PC-3 (cell line): ENCODE data around the gene BCR. TPM values are rescaled to one million over a fixed set of nuclear protein-coding genes. Genes with fewer than 3 reads are reported as not detected.

Experiments used
- ATAC-seq: fragments of 200-7000 bp; cut with Tn5 transposase; 2 replicates; pipeline ENCODE4 v1.9.1; 2020; ENCODE audit warnings: mild to moderate bottlenecking, moderate library complexity
- BruUV-seq: library from RNA; stranded (reverse); fragments of 400-500 nt; replicated peaks from 2 replicates; lab custom pipeline; 2021; lab: Mats Ljungman, UMichigan
- CTCF ChIA-PET: fragments of 300-600 bp; sonication (Branson Sonifier 250); formaldehyde crosslinking; loops from one replicate; lab custom pipeline; 2022; ENCODE audit warnings: antibody characterized with exemption; lab: Charles Lee
- POLR2A ChIA-PET: fragments of 300-600 bp; sonication (Branson Sonifier 250); formaldehyde crosslinking; loops from one replicate; lab custom pipeline; 2022; ENCODE audit warnings: antibody characterized with exemption; ENCODE audit not compliant: unreplicated experiment; lab: Charles Lee
- DNase-seq: peaks from one replicate; pipeline ENCODE4 v3.0.0-alpha.2; 2015
- H2AFZ ChIP-seq: fragments of 300-600 bp; sonication (generic); 2 replicates; pipeline ENCODE4 v1.6.0; 2016; ENCODE audit warnings: antibody characterized with exemption, low read length
- H3F3A ChIP-seq: fragments of 300-600 bp; sonication (generic); one replicate; pipeline ENCODE4 v1.6.0; 2017; ENCODE audit warnings: antibody characterized with exemption, low read length, control low read depth, mild to moderate bottlenecking; ENCODE audit not compliant: unreplicated experiment
- H3K27ac ChIP-seq: fragments of 300-600 bp; sonication (generic); 2 replicates; pipeline ENCODE4 v1.5.1; 2016; ENCODE audit warnings: mild to moderate bottlenecking, low read length
- H3K27me3 ChIP-seq: fragments of 300-600 bp; sonication (generic); 2 replicates; pipeline ENCODE4 v1.6.1; 2016; ENCODE audit warnings: low read length, mixed read lengths
- H3K36me3 ChIP-seq: fragments of 300-600 bp; sonication (generic); 2 replicates; pipeline ENCODE4 v1.6.1; 2016; ENCODE audit warnings: low read depth, mixed run types, low read length, mixed read lengths
- H3K4me1 ChIP-seq: fragments of 300-600 bp; sonication (generic); 2 replicates; pipeline ENCODE4 v1.5.1; 2016; ENCODE audit warnings: low read length; ENCODE audit not compliant: insufficient read depth
- H3K4me2 ChIP-seq: fragments of 300-600 bp; sonication (generic); 2 replicates; pipeline ENCODE4 v1.6.0; 2016; ENCODE audit warnings: low read length
- H3K4me3 ChIP-seq: fragments of 300-600 bp; sonication (generic); 2 replicates; pipeline ENCODE4 v1.5.1; 2016; ENCODE audit warnings: mild to moderate bottlenecking, low read length, mixed read lengths
- H3K79me2 ChIP-seq: fragments of 300-600 bp; sonication (generic); 2 replicates; pipeline ENCODE4 v1.6.1; 2017; ENCODE audit warnings: low read length, mixed read lengths
- H3K9ac ChIP-seq: fragments of 300-600 bp; sonication (generic); 2 replicates; pipeline ENCODE4 v1.6.0; 2016; ENCODE audit warnings: mild to moderate bottlenecking, low read length
- H3K9me2 ChIP-seq: fragments of 300-600 bp; sonication (generic); replicated peaks from 2 replicates; pipeline ENCODE4 v1.6.1; 2016; ENCODE audit warnings: mixed run types, low read length, mixed read lengths
- H3K9me3 ChIP-seq: fragments of 300-600 bp; sonication (generic); 2 replicates; pipeline ENCODE4 v1.6.1; 2016; ENCODE audit warnings: low read length, mixed read lengths
- H4K20me1 ChIP-seq: fragments of 300-600 bp; sonication (generic); 2 replicates; pipeline ENCODE4 v1.6.1; 2016; ENCODE audit warnings: low read length, mixed read lengths
- EZH2 ChIP-seq: fragments of 300-600 bp; sonication (generic); IDR thresholded peaks from one replicate; pipeline ENCODE4 v1.6.1; 2017; ENCODE audit warnings: antibody characterized with exemption, mild to moderate bottlenecking, low read length; ENCODE audit not compliant: unreplicated experiment
- EZH2phosphoT487 ChIP-seq: fragments of 300-600 bp; sonication (generic); IDR thresholded peaks from 2 replicates; pipeline ENCODE4 v1.6.1; 2018; ENCODE audit warnings: mild to moderate bottlenecking, antibody characterized with exemption, low read length, borderline replicate concordance
- intact Hi-C: fragments of 100-400 bp; cut with micrococcal nuclease; formaldehyde crosslinking; loops from 2 replicates; pipeline ENCODE4 v1.9.0; 2023
- total RNA-seq: library from RNA; depleted of rRNA; stranded (reverse); fragments of >200 nt; gene quantifications from 2 replicates; pipeline ENCODE4 v1.2.3, GENCODE V29; 2014
- TF ChIP-seq, protein P1 (sequence below): fragments of 300-600 bp; sonication (generic); conservative IDR thresholded peaks from 2 replicates; pipeline ENCODE4 v1.5.1; 2017; ENCODE audit warnings: antibody characterized with exemption, low read depth, mild to moderate bottlenecking, low read length

The BCR gene
- total RNA-seq, 1 experiment from 2014 or later = 36.8 TPM

DNA sequence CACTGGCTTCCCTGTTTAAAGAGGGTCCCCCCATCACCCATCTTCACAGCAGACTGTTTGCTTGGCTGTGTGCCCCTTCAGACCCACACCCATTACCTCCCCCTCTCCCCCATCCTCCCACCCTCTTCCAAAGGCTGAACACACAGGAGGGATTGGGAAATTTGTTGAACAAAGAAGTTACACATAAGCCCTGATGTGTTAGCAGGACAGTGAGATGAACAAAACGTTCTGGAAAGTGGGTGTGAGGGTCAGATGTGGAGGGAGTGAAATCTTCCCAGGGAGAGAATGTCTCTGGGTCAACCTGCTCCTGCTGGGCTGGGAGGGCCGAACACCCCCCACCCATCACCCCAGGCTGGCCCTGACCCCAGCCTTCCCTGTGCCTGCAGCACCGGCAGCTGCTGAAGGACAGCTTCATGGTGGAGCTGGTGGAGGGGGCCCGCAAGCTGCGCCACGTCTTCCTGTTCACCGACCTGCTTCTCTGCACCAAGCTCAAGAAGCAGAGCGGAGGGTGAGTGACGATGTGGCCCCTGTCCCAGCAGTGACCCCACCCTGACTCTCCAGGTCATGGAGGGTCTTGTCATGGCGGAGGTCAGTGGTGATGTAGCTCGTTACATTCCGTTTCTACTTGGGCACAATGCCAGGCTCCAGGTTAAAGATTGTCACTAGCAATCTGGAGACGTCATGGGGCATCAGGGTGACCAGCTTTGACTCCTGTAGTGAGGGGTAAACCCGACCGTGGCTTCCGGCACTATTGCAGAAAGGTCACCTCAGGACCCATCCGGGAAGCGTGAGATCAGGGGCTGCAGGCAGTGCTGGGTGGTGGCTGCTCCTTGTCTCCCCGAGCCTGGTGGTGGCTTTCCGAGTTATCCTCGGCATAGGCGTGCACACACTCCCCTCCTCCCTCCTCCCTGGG lies 103.5 kb downstream of the BCR start:
- H3K27me3 ChIP-seq = no peaks in the 10 kb centered on the region
- no TSS peak for BruUV-seq
- no peaks in the 10 kb centered on the region for H3K9me2 ChIP-seq
- H3K9ac ChIP-seq = no peak overlapping the region
- H3K4me2 ChIP-seq = no peak overlapping the region
- no peaks in the 10 kb centered on the region for H4K20me1 ChIP-seq
- intact Hi-C loops = loop anchor here (5.0 kb wide), 1 partner anchor 42 kb away; no protein-coding TSS in a partner anchor
- POLR2A ChIA-PET = no interaction called here
- CTCF ChIA-PET = no interaction called here
- no peaks in the 10 kb centered on the region for H3K79me2 ChIP-seq
- DNase-seq (no peak), ATAC-seq (no peak)
- H3K4me1 ChIP-seq = peaks cover 18% of the 10 kb centered on the region
- H3F3A ChIP-seq = no peaks in the 10 kb centered on the region
- no peak overlapping the region for H3K27ac ChIP-seq
- H3K36me3 ChIP-seq = no peaks in the 10 kb centered on the region
- H3K4me3 ChIP-seq = no peak overlapping the region
- TF ChIP-seq EZH2phosphoT487 (no peak), EZH2 (no peak)
- TF ChIP-seq, protein P1, sequence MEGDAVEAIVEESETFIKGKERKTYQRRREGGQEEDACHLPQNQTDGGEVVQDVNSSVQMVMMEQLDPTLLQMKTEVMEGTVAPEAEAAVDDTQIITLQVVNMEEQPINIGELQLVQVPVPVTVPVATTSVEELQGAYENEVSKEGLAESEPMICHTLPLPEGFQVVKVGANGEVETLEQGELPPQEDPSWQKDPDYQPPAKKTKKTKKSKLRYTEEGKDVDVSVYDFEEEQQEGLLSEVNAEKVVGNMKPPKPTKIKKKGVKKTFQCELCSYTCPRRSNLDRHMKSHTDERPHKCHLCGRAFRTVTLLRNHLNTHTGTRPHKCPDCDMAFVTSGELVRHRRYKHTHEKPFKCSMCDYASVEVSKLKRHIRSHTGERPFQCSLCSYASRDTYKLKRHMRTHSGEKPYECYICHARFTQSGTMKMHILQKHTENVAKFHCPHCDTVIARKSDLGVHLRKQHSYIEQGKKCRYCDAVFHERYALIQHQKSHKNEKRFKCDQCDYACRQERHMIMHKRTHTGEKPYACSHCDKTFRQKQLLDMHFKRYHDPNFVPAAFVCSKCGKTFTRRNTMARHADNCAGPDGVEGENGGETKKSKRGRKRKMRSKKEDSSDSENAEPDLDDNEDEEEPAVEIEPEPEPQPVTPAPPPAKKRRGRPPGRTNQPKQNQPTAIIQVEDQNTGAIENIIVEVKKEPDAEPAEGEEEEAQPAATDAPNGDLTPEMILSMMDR = no peak
- H3K9me3 ChIP-seq = no peaks in the 10 kb centered on the region
- H2AFZ ChIP-seq = no peak overlapping the region

DNA sequence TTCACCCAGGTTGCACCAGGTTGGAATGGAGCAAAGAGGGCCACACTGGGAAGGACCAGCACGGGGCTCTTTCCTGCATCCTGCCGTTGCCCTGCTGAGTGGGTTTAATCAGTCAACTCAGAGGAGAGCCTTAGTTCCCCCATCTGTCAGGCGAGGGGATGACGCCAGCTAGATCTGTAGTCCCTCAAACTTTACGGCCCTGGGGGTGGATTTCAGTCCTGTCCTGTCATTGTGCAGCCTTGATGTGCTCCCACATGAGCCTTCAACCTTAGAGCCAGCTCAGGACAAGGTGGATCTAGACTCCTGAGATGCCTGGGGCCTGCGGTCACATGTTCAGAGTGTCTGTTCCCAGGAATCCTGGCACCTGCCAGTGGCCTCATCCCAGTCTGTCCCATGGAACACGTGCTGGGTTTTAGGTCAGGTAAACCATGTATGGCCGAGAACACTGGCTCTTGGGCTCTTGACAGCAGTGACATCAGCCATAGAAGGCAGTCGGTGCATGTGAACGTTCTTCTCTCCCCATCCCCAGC lies 104.3 kb downstream of the BCR start:
- CTCF ChIA-PET = no interaction called here
- Histone ChIP-seq H3K27me3 (no peaks in the 10 kb centered on the region), H3K9ac (no peak overlapping the region), H4K20me1 (no peaks in the 10 kb centered on the region), H3K27ac (no peak overlapping the region), H2AFZ (no peak overlapping the region), H3K4me1 (peaks cover 15% of the 10 kb centered on the region), H3F3A (no peaks in the 10 kb centered on the region), H3K79me2 (no peaks in the 10 kb centered on the region), H3K9me2 (no peaks in the 10 kb centered on the region), H3K36me3 (no peaks in the 10 kb centered on the region), H3K9me3 (no peaks in the 10 kb centered on the region), H3K4me3 (no peak overlapping the region), H3K4me2 (no peak overlapping the region)
- ATAC-seq (no peak), DNase-seq (no peak)
- POLR2A ChIA-PET = no interaction called here
- intact Hi-C loops = loop anchor here (5.0 kb wide), 1 partner anchor 42 kb away; no protein-coding TSS in a partner anchor
- no TSS peak for BruUV-seq
- TF ChIP-seq EZH2 (no peak), EZH2phosphoT487 (no peak)
- TF ChIP-seq, protein P1 = no peak

DNA sequence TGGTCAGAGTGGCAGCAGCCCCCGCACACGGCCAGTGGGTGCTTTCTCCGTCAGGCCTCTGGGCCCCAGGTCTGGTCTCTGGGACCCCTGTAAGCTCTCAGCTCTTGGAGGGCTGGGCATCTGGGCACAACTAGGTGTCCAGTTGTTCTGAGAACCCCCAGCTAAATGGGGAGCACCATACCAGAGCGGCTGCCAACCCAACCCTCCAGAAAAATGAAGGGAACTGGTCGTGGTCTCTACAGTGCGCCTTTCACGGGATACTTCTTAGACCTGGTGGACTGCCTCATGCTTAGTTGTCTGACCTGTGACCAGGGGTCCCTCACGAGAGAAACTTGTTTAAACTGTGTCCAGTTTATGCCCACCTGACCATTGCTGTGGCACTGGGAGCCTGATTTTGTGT lies 104.9 kb downstream of the BCR start:
- no peak overlapping the region for H3K27ac ChIP-seq
- no TSS peak for BruUV-seq
- H3K36me3 ChIP-seq = peaks cover 6% of the 10 kb centered on the region; the same call in 1 of the 2 replicates
- H3K79me2 ChIP-seq = no peaks in the 10 kb centered on the region
- intact Hi-C loops = no loop called here
- no peaks in the 10 kb centered on the region for H3F3A ChIP-seq
- no peaks in the 10 kb centered on the region for H3K9me2 ChIP-seq
- POLR2A ChIA-PET = no interaction called here
- DNase-seq = no peak
- H3K27me3 ChIP-seq = no peaks in the 10 kb centered on the region
- H3K9me3 ChIP-seq = no peaks in the 10 kb centered on the region
- H4K20me1 ChIP-seq = no peaks in the 10 kb centered on the region
- H3K4me3 ChIP-seq = no peak overlapping the region
- TF ChIP-seq EZH2 (no peak), EZH2phosphoT487 (no peak)
- TF ChIP-seq, protein P1 = no peak
- no peak overlapping the region for H2AFZ ChIP-seq
- H3K4me1 ChIP-seq = peaks cover 15% of the 10 kb centered on the region
- CTCF ChIA-PET = no interaction called here
- no peak overlapping the region for H3K4me2 ChIP-seq
- ATAC-seq = no peak
- H3K9ac ChIP-seq = no peak overlapping the region
